RCC 7860 (cell line): Measurements from ENCODE around the gene CPLX1.

Source experiments
- DNase-seq: peaks from one replicate; pipeline ENCODE4 v3.0.0-alpha.2; 2015; ENCODE audit warnings: low spot score
- FAIRE-seq: peaks from 2 replicates; lab custom pipeline; 2012; peaks lifted over from hg19 to GRCh38; lab: Jason Lieb, UNC

The CPLX1 gene

DNA sequence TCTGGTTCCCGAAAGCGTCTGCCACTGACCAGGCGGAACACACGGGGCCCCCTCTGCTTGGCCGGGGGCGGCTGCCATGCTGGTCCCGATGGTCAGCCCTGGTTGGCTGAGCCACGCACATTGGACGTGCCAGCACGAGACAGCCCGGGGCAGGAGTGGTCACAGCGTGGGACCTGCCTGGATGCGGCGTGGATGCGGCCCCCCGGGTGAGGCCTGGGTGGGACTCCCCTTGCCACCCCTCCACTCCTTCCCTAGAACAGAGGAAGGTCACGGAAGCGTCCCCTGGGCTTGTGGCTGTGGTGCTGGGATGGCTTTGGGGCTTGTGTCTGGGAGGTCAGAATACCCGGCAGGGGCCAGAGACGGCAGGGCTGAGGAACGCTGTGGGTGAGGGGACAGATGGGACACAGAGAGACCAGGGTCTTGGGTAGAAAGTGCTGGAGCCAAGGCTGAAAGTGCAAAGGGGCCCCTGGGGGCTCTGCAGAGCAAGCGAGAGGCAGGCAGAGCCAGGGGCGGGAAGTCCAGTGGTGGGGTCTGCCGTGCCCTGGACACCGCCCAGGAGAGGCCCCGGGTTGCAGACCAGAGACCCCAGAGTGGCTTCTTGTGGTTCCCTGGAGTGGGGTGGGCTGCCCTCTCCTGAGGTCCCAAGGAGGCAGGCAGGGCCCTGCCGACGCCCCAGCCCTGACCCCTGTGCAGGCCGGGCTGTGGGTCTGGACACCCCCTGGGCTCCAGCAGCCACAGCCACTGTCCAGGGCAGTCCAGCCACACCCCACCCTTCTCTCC, 8.6 kb upstream of the CPLX1 start:
- DNase-seq (no peak), FAIRE-seq (no peak)

DNA sequence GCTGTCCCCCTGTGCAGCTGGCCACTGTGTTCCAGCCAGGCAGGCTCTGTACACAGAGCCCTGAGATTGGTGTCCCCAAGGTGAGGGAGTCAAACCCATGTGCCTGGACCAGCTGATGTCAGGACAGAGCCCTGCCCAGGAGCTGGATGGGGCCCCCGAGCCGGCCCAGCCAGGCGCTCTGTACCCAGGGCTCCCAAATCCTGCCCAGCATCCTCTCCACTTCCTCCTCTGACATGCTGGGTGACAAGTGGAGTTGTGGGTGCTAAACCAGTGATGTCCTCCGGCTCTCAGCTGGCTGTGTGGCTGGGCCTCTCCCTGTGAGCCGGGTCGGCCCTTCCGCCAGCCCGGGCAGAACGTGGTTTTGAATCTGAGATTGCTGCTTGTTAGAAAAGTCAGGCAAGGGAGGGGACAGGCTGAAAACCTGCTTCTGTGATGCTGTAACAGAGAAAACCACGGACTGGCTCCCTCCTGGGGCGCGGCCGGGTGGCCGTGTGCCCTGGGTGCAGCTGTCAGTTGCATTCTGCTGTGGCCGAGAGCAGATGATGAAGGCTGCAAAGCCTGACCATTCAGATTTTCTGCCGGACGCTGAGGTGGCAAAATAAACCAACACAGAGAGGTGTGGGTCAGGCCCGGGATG, 7.9 kb upstream of the CPLX1 start:
- no peak for FAIRE-seq

DNA sequence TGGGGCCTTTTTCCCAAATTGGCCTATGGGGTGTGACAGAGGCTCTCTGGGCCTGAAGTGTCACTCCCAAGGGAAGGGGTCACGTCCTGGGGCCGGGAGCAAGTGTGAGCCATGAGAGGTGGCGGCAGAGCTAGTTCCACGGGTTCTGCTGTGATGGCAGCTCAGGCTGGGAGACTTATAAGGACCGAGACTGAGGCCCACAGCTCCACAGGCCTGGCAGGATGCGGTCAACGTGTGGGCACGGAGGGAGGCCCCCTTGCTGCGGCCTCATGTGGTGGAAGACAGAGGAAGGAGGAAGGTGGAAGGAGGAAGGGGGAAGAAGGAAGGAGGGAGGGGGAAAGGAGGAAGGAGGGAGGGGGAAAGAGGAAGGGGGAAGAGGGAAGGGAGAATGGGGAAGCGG, 7.2 kb upstream of the CPLX1 start:
- FAIRE-seq, result no peak
- no peak for DNase-seq

More for the DNA sequence above, 7.9 kb upstream of the CPLX1 start:
- no peak for DNase-seq

DNA sequence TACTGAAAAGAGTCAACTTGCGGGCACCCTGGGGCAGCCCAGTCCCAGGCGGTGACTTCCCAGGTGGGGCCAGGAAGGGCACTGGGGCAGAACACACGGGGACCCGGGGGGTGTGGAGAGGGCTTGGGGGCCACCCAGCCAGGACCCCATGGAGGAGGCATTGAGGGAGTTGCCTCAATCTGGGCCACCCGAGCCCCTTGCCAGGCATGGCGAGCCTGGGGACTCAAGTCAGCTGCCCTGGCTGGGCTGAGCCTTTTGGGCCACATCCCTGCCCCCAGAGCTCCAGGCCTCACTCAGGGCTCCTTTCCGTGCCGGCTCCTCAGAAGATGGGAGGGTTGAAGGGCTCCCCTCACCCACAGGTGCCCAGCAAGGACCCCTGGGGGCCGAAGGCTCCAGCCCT, 6.6 kb upstream of the CPLX1 start:
- FAIRE-seq (no peak), DNase-seq (no peak)

DNA sequence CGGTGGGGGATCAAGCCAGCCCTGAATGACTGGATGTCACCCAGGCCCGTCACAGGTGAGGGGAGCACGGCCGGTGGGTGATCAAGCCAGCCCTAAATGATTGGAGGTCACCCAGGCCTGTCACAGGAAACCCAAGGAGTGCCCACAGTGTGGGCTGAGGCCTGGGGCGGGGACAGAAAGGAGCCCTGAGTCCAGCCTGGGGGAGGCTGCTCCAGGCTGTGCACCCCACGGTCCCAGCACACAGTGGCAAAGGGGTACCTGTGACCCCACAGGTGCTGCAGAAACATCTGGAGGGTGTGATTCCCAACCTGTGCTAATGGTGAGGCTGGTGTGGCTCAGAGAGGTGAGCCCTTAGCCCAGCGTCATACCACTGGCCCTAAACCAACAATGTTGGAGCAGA, 6.2 kb upstream of the CPLX1 start:
- no peak for FAIRE-seq
- DNase-seq, result no peak

DNA sequence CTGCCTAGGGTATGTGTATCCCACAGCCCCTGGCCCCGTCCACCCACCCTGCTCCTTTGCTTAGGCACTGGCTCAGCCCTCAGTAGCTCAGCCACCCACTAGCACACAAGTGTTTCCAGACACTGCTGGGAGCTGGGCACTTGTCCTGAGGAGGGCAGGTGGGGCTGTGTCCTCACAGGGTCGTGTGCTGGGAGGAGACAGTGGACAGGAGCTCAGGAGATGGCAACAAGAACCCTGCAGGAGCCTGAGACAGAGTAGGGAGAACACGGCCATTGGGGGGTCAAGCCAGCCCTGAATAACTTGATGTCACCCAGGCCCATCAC, 5.5 kb upstream of the CPLX1 start:
- FAIRE-seq (no peak), DNase-seq (no peak)

DNA sequence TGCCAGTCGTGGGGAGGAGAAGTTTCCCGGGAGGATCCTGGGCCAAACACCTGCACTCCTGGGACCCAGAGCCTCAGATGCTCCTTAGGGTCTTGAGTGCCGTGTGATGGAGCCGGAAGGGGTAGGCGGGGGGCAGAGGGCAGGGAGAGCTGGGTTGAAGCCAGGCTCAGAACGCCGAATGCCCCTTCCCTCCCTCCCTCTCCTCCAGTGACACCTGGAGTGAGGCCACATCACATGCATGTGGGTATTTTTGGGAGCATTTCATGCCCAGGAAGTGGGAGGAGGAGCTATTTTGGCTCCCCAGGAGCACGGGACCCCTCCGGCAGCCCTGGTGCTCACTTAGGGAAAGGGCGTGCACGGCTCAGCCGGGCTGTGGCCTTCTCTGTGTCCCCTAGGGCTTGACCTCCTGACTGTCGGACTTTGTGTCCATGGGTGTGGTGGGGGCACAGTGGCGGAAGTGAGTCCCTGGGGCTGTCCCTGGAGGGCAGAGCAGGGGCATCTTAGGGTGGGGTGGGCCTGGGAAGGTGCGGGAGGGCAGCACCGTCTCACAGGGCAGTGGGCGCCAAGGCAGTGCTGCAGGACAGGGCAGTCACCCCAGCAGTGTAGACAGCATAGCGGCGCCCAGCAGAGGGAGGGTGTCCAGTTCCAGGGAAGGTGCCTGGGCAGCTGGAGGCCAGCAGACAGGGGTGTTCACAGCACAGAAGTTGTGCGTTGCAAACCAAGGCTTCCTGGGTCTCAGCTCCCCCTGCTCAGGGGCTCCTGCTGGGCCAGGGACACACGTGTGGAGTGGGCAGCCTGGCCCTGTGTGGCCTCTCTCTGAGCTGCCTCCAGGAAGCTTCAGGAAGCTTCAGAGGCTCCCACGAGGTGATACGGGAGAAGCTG, 4.9 kb upstream of the CPLX1 start:
- FAIRE-seq (no peak), DNase-seq (no peak)

DNA sequence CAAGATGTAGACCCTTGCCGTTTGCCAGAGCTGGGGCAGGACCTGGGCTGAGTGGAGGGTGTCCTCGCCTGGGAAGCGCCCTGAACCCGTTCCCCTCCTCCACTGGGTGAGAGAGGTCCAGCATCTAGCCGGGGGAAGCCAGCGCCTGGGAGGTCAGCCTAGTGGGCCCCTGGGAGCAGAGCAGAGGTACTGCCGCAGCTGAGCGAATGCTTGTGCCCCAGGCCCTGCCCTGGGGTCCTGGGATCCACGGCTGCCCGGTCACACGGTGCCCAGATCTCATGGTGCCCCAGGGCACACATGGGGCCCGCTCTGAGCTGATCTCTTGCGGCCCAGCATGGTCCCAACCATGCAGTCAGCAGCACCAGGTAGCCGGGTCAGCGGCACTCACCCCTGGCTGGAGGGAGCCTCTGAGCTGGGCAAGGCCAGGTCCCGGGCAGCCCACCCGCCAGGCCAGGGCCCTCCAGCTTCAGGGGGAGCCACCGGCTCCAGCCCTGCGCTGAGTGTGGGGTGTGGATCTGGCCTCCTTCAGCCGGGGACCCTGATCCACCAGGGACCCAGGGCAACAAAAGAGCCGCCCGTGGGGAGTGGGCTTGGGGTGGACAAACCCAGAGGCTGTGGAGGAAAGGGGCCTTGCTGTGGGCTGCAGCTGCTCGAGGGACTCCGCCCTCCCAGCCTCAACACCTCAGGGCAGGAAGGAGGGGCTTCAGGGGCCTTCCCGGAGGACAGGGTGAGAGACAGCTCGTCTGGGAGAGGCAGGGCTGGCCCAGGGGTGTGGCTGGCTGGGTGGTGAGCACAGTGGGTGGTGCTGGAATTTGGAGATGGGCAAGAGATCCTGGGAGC, 4.1 kb upstream of the CPLX1 start:
- DNase-seq (no peak), FAIRE-seq (no peak)

DNA sequence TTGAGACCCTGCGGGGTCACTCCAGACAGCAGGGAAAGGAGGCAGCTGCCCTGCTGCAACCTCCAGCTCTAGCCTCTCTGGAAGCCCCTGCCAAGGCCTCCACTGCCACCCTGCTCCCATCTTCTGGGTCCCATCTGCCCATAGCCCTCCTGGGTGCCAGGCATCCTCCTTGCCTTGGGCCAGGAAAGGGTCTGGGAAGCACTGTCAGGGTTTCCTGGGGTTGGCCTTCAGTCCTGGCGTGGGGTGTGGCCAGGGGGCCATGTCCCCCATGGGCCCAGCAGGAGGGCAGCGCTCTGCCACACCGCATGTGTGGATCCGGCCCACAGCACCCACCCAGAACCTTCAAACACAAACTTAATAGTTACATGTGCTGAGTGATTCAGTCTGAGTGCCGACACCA, 3.4 kb upstream of the CPLX1 start:
- DNase-seq, result no peak
- FAIRE-seq, result no peak

DNA sequence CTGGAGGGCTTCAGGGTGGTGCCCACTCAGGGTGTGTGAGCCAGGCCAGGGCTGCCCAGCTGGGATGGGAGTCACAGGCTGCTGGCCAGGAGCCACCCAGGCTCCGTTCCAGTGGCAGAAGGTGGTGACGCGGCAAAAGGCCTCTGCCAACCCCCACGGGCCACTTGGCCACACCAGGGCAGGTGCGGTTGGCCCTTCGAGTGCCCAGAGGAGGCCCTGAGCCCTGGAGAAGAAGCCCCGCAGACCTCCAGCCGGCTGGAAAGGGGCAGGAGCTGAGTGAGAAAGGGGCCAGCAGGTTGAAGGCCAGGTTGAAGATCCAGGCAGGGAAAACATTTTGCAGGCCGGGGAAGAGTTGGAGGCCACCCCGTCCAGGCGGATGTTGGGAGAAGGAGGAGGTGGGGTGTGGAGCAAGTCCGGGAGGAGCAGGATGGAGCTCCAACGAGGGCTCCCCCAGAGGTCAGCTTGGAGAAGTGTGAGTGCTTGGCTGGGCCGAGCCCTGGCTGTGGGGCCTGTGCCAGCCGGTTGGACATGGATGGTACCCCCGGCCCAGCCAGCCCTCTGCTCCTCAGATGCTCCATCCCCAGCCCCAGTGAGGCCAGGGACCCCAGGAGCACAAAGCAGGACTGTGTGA, 2.8 kb upstream of the CPLX1 start:
- no peak for DNase-seq
- FAIRE-seq, result no peak

DNA sequence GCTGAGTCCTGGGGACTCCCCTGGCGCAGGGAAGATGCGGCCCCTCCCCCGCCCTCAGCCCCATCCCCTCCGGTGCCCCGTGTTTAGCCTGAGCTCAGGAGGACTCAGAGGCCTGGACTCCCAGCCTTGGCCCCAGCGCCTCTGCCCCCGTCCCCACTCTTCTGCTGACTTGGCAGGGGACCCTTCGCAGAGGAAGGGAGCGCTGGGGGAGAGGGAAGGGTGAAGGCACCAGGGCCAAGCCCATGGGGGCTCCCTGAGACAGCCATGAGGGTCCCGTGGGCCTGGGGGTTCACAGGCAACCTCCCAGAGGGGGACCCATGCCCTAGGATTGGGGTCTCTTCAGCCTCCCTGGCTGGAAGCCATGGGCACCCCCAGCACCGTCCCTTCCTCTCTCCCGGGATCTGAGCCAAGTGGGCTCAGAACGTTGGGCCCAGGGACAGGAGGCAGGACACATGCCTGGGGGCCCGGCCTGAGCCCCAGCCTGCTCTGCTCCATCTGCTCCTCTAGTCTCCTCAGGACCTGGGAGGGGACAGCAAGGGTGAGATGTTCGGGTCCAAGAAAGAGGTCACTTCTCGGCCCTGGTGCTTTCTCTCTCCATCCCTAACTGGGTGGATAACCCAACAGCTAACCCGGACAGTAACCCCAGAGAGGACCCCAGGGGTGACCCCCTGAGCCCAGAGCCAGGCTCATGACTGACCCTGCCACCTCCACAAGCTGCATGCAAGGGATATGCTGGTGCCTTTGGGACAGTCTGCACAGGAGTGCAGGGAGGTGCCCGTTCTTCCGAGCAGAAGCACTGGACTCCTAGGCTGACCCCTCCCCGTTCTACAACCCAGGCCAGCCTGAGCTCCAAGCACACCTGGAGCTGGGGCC, 1.5 kb upstream of the CPLX1 start:
- FAIRE-seq (no peak), DNase-seq (no peak)

DNA sequence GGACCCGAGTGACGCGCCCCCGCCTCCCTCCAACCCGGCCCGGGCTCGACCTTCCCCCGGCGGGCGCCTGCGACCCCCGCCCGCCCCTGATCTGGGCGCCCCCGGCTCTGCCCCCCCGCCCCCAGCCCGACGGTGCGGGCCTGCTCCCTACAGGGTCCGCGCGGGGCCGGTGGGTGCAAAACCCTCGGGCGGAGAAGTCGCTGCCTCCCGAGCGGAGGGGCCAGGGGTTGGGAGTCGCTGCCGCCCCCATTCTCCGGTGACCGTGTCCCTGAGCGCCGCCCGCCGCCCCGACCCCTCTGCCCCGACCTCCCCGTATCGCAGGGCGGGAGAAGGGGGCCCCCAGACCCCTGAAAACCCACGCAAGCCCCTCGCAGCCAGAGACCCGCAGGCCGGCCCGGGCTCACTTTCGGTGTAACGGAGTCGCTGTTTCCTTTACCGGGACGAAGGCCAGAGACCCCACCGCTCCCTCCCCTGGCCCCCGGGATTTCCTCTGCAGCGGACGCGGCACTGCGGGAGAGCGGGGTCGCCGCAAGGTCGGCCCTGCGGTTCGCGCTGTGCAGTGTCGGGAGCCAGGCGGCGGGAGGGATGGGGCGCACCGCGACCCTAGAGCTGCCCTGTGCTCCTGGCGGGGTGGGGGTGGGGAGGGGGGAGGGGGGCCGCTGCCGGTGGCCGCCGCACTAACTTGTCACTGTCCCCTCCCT, 729 bp upstream of the CPLX1 start:
- no peak for DNase-seq

DNA sequence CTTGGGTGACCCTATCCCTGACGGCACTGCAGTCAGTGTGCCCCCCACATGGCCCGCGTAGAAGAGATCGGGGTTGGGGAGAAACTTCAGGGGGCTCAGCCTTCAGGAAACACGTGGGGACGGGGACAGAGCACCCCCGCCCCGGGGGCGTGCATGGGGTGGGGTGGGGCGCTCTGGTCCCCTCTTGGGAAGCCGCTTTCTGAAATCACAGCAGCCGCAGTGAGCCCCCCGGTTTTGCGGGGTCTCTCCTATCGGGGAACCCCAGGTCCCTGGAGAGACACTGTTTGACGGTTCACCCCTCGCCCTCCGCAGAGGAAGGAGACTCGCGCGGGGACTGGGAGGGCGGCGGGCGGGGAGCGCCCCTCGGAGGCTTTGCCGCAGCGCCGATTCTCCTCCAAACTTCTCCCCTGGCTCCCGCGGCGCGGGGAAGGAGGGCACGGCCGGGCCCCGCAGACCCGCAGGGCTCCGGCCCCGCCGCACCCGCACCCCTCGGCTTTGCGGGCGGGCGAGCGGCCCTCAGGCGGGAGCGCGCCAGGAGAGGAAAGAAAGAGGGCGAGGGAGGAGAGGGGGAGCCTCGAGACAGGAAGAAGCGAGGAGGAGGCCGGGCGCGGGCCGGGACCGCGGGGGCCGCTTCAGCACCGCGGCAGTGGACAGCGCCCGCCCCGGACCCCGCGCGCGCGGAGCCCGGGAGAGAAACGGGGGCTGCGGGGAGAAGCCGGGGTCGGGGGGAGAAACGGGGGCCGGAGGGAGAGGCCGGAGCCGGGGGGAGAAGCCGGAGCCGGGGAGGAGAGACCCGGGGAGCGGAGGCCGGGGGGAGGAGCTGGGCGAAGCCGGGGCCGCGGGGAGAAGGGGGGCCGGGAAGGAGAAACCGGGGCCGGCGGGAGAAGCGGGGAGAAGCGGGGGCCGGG, 612 bp downstream of the CPLX1 start:
- FAIRE-seq, result no peak
- no peak for DNase-seq

More for the DNA sequence above, 729 bp upstream of the CPLX1 start:
- no peak for FAIRE-seq

DNA sequence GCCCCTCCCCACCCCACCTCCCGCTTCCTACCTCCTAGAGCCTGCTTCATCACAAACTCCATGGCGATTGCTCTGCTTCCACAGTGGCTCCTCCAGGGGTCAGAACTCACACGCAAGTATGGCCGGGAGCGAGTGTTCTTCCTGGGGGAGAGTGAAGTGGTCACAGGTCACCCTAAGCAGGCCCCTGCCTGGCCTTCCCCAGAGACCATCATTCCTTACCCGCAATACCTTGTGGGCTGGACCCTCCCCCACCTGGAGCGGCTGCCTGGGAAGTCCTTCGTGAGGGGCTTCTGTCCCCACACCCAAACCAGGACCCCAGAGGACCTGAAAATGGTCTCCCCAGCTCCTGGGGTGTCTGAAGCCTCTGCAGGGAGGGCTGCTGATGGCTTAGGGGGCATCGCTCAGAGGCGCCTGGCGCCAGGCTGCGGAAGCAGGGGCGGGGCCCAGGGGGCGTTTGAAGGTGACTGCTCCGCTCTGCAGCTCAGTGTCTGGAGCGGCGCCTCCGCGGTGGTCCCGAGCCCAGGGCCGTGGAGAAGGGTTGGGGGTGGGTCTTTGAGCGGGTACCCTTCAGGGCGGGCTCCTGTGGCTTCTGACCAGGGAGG, 1.4 kb downstream of the CPLX1 start:
- DNase-seq, result no peak
- no peak for FAIRE-seq

DNA sequence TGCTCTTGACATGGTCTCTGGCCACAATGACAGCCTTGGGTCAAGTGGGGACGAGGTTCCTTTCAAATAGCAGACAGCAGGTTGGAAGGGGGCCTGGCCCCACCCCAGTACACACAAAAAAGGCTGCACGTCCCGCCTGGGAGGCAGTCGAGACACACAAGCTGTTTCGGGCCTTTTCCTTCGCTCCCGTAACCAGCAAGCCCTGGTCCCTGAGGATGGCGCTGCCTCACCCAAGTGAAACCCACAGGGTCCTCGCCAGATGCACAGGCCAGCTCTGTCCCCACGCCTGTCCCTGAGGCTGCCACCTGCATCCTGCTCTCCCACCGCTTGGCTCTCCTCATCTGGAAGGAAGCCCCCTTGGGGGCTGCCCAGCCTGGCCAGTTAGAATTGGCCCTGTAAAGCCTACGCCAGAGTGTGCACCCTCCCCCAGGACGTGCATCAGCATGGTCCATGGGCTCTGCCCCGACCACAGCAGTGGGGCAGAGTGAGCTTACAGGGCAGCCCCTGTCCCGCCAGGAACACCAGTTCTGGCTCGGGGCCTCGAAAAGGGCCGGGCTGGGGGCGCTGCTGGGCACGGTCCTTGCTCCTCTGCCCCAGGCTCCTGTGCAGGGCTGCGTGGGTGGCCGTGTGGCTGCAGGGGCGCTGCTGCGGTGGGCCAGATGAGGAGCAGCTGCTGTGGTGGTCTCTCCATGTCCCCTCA, 2.0 kb downstream of the CPLX1 start:
- FAIRE-seq, result no peak
- no peak for DNase-seq

DNA sequence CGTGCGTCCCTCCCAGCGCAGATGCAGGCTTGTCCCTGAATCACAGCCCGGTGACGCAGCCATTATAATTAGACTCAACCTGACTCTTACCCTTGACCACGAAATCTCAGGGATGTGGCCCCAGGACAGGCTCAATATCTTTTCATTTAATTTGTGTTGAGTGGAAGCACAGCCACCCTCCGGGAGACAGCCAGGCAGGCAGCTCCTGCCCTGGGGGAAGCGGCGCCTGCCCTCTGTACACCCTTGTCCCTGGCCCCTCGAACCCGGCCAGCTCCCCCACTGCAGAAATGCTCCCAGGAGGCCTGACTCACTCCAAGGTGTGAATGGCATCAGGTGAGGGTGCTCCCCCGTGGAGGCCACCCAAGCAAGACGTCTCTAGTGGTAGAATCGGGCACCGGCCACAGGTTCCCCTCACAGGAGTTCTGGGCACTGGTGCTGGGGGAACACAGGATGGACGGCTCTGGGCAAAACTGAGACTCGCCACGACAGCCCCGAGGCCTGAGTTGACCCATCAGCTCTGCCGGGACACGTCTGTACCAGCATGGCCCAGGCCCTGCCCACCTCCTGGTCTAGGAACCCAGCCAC, 2.7 kb downstream of the CPLX1 start:
- DNase-seq (no peak), FAIRE-seq (no peak)
